ENCODE measurements around the gene ZNF77.
A peak's percentile ranks its signal among the peaks of the same experiment; 100 is the strongest.
"Not testable (repeated sequence)": the region's sequence is repeated elsewhere in the genome, so short reads cannot be mapped to it uniquely, and the experiment has no call there.

Gene ZNF77

DNA sequence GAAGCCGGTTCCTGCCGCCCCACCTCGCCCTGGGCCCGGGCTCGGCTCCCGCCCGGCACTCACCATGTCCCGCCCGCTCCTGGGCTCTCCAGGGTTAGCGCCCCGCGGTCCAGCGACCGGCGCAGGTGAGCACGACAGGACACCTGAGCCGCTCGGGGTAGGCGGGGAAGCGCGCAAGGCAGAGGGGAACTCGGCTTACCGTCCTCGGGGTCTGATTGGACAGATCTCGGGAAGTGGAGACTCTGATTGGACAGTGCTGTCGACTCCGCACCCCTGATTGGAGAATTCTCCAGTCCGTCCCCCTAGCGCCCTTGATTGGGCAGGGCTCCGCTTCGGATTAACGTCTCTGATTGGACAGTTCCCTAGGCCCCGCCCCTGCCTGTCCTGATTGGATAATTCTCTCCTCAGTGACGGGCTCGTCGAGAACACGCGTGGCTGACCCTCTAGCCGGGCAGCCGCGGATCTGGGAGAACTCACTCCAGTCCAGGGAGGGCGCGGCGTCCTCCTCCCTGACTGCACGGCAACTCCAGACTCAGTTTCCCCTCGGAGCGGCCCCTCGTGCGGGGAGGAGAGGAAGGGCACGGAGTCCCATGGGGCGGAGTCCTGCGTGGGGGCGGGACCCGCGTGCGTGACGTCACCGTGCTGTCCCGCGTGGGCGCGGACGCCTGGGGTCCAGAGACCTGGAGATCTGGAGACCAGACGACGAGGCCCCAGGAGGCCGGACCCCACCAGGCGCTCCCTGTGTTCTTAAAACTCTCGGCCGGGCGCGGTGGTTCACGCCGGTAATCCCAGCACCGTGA lies at the start of gene ZNF77:
ZNF77 (minus strand) TSS at position 197 of the 800 bp plus-strand sequence; CDS start at position 66, 131 bp downstream.
- DNase-seq, result peak; percentile 98

DNA sequence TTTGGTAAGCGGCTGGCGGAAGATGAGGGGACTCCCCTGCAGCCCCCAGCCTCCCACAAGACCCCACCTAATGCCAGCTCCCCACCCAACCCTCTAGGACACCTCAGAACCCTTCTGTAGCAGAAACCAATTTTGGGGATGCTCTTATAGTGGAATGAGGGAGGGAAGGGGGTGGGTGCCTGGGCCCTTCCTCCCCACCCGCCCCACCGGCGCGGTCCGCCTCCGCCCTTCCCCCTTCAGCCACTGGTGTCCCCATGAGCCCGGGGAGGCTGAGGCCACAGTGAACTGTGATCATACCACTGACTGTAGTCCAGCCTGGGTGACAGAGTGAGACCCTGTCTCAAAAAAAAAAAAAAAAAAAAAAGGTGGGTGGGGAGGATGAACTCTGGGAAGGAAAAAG lies 48.8 kb upstream of the ZNF77 start:
- no peak for DNase-seq

DNA sequence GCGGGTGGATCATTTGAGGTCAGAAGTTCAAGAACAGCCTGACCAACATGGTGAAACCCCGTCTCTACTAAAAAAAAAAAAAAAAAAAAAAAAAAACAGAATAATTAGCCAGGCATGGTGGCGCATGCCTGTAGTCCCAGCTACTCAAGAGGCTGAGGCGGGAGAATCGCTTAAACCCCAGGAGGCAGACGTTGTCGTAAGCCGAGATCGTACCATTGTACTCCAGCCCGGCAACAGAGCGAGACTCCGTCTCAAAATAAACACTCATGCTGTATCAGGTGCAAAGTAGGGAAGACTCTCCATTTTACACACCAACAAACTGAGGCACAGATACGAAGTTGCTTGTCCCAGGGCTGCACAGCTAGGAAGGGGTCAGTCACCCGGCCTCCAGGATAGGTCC lies 48.2 kb upstream of the ZNF77 start:
- no peak for DNase-seq

DNA sequence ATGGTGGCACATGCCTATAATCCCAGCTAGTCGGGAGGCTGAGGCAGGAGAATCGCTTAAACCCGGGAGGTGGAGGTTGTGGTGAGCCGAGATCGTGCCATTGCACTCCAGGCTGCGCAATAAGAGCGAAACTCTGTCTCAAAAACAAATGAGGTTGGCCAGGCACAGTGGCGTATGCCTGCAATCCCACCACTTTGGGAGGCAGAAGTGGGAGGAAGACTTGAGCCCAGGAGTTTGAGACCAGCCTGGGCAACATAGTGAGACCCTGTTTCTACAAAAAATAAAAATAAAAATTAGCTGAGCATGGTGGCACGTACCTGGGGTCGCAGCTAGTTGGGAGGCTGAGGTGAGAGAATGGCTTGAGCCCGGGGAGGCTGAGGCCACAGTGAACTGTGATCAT lies 47.6 kb upstream of the ZNF77 start:
- DNase-seq, result not testable (repeated sequence)

DNA sequence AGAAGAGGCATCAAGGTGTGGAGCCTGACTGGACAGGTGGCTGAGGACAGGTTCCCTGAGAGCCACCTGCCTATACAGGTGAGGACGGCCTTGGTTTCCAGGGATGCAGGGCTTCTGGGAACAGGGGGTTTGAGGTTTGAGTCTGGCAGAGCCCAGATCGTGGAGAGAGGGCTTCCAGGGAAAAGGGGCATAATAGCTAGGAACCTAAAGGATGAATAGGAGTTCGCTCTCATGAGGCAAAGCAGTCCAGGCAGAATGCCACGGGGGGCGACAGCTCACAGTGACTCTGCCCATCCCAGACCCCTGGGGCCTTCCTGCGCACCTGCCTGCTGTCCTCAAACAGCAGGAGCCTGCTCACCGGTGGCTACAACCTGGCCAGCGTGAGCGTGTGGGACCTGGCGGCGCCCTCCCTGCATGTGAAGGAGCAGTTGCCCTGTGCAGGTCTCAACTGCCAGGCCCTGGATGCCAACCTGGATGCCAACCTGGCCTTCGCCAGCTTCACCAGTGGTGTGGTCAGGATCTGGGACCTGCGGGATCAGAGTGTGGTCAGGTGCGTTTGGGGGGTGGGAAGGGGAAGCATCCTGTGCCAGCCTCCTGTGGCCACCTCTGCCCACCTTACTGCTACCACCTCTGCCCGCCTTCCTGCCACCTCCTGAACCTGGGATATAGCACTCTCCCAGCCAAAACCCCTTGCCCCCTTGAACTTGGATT lies 44.6 kb upstream of the ZNF77 start:
- DNase-seq, result no peak

DNA sequence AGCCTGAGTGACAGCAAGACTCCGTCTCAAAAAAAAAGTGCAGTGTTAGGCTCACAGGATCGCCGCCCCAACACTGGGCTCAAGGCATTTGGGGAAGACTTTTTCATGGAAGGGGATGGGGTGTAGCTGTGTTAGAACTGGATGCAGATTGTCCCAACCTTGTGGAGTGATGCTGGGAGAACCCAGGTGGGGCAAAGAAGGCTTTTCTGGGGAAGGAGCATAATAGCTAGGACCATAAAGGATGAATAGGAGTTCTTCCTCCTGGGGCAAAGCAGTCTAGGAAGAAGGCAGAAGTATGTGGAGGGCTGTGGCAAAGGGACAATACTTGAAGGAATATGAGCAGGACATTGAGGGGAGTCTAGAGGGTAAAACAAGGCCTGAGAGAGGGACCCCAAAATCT lies 43.8 kb upstream of the ZNF77 start:
- no peak for DNase-seq

DNA sequence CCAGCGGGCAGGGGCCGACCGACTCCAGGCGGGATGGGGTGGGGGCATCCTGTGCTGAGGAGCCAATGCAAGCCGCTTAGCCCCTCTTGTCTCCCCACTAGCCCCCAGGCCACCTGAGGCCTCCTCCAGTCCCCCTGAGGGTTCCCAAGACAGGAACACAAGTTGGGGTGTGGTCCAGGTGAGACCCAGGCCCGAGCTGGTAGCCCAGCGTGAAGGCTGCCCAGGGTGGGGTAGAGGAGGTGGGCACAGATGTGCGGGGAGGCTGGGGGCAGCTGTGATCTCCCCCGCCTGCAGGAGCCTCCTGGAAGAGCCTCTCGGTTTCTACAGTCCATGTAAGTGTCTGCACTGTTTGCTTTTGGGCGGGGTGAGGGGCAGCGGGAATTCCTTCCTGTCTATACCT lies 43.0 kb upstream of the ZNF77 start:
- no peak for DNase-seq

DNA sequence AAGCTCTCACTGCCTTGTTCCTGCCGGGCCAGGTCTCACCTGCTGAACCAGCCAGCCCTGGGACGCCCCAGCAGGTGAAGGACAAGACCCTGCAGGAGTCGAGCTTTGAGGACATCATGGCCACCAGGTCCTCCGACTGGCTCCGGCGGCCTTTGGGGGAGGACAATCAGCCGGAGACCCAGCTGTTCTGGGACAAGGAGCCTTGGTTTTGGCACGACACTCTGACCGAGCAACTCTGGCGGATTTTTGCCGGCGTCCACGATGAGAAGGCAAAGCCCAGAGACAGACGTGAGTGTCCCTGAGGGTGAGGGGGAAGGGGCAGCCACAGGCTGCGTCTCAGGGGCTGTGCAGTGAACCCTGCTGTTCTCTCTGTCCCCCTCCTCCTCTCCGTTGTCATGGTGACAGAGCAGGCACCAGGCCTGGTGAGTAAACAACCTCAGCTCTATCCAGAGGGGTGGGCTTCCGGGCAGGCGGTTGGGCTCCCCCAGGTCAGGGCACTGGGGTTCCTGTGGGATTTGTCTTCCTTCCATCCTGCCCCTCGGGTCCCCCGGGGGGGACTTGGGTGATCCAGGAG lies 42.3 kb upstream of the ZNF77 start:
- DNase-seq, result no peak

DNA sequence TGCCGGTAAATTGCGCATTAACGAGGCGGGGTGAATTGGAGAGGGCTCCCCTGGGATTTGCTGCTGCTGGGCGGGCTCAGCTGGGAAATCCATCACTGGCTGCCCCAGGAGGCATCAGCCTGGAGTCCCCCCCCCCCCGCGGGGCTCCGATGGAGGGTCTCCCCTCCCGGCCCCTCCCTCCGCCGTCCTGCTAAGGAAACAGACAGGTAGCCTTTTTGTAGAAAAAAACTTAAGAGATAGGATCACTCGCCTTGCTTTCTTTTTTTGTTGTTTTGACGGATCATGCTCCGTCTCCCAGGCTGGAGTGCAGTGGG lies 39.4 kb upstream of the ZNF77 start:
- no peak for DNase-seq

DNA sequence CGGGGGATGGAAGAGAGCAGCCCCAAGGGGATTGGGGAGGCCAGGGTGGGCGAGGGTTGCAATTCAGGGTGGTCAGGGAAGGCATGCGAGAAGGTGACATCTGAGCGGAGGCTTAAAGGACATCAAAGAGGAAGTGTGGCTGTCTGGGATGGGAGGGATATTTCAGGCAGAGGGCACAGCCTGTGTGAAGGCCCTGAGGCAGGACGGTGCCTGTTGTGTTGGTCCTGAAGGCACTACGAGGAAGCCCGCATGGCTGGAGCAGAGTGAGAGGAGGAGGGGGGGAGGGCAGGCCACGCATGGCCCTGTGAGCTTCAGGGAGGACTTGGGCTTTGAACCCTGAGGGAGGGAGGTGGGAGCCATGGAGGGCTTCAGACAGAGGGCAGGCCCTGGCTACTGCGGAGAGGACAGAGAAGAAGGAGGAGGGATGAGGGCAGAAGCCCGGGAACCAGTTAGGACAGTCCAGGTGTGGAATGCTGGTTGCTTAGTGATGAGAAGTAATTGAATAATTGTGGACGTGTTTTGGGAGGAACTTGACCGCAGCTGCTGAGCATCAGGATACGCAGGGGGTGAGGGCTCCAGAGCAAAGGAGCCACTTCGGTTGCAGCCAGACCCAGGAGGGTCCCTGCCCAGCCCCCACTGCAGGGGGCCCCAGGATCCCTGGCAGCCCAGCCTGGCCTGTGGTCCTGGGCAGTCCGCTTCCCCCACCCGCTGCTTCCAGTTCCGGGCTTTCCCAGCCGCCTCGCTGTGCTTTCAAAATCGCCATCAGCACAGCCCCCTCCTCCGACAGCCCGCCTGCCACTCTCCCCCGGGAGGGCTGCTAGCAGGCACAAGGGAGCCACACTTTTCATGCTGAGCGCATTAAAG lies 38.8 kb upstream of the ZNF77 start:
- DNase-seq, result peak; percentile 91

DNA sequence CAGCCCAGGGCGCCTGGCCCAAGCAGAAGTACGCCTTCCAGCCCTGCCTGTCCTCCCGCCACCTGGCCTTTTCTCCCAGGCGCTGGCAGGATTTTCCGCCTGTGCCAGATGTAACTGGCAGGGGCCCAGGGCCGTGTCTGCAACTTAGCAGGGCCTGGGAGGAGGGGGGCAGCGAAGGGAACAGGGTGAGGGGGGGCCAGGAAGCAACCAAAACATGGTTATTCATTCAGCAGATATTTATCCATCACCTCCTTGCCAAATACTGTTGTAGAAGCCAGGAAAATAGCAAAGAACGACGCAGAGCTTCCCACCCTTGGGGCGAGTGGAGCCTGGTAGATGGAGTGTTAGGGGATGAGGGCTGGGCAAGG lies 38.2 kb upstream of the ZNF77 start:
- peak; percentile 87 for DNase-seq

DNA sequence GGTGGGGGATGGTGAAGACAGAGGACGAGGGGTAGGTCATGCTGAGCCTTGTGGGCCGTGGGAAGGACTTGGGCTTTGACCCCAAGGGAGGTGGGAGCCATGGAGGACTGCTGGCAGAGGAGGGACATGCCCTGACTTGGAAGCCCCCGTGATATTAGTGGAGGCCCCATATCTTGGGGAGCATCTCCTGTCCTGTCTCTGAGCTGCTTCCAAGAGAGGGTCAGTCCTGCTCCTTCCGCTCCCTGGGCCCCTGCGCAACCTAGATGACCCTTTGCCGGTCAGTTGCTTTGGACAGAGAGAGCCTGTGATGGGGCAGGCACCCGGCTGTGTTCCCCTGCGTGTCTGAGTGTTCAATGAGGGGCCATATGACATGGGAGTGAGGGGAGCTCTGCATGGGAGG lies 37.8 kb upstream of the ZNF77 start:
- no peak for DNase-seq

DNA sequence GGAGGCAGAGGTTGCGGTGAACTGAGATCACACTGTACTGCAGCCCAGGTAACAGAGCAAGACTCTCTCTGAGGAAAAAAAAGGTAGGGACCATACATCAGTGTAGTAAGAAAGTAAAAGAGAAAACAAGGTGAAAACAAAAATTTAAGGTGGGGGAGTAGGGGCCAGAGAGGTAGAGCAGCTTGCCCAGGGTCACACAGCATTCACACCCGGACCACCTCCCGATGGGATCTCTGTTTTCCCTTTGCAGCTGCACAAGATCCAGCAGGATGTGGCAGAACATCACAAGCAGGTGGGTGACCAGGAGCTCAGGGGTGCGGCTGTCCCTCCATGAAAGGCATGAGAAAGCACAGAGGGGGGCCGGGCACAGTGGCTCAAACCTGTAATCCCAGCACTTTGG lies 37.1 kb upstream of the ZNF77 start:
- no peak for DNase-seq

DNA sequence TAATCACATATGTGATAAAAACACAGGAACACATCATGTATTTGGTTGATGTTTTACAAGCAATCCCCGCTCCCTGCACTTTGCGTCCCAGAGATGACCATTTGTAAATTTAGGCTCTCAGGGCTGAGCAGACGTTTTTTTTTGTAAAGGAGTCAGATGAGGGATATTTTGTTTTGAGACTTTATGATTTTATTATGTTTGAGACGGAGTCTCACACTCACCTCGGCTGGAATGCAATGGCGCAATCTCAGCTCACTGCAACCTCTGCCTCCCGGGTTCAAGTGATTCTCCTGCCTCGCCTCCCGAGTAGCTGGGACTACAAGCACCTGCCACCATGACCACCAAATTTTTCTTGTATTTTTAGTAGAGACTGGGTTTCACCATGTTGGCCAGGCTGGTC lies 34.0 kb upstream of the ZNF77 start:
- DNase-seq, result no peak

DNA sequence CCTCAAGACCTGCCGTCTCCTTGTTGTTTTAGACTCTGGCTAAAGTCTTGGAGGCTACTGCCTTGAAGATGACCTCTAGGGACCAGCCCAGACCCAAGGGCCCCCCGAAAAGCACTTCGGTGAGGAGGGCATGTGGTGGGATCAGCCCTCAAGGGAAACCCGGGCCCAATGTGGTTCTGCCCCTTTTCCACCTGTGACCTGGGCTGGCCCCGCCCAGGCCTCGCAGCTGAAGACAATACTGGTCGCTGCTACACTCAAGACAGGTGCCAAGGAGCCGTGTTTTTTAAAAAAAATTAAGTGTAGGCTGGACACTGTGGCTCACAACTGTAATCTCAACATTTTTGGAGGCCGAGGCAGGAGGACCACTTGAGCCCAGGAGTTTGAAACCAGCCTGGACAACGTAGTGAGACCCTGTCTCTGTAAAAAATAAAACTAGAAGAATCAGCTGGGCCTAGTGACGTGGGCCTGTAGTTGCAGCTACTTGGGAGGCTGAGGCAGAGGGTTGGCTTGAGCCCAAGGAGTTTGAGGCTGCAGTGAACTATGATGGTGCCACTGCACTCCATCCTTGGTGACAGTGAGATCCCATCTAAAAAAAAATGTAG lies 33.5 kb upstream of the ZNF77 start:
- no peak for DNase-seq

DNA sequence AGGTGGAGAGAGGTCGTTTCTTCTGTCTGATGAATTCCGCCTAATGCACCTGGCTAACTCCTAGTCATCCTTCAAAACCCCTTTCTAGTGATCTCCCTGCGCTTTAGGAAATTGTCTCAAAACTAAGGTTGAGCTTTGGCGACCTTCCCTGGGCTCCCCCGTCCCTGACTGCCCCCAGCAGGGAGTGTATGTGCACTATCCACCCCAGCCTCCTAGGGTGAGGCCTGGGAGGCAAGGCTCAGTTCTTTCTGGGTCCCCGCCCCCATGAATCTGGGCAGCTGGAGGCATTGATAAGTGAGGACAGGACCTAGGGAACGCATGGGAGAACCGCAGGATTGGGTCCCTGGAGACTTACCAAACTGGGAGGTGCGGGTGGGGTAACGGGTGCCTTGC lies 33.0 kb upstream of the ZNF77 start:
- DNase-seq, result no peak

DNA sequence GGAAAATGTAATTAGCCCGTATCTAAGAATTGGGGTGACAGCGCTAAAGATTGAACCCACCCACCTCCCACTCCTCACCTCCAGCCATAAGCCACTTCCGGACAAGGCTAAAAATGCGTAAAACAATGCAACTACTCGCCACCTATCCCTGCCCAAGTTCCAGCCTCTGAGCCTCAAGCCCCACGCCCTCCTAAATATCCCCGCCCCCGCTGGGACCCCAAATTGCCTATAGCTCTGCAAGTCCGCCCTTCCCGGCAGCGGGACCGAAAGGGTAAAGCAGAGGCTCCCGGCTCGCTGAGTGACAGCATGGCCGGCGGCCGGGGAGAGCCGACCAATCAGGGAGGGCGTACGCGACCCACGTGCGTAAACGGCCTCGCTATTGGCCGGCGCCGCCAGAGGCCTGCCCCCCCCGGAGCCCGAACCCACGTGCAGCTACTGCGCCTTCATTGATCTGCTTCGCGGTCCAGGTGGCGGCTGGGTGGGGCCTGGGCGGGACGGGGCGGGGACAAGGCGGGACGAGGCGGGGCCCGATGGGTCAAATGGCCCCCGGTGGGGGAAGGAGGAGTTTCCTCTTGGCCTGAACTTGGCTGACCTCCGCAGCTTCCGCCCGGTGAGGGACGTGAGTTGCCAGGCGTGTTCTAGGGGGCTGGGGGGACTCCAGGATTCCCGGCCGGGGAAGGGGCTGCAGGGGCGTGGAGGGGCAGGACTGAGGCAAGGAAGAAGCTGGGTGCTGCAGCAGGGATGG lies 32.4 kb upstream of the ZNF77 start, which contains the start of gene TLE6:
TLE6 (plus strand) TSS at position 564 of the 745 bp plus-strand sequence. CDS start 670 bp downstream, outside the sequence.
- DNase-seq, result peak; percentile 86

DNA sequence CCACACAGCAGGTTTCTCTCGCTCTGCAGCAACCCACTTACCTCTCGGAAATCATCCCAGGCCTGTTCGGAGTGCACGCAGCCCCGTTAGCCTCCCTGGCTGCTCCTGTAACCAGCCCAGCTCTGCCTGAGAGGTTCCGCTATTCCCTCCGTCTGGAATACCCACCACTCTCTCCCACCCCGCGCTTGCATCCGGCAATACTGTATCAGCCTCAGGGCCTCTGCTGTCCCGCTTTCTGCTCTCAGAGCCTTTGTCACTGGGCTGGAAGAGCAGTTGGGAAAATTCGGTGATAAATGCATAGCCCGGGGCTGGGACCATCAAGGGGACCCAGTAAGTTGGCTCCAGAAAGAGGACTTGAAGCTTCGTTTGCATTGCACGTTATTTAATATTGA lies 31.8 kb upstream of the ZNF77 start:
- DNase-seq, result no peak

DNA sequence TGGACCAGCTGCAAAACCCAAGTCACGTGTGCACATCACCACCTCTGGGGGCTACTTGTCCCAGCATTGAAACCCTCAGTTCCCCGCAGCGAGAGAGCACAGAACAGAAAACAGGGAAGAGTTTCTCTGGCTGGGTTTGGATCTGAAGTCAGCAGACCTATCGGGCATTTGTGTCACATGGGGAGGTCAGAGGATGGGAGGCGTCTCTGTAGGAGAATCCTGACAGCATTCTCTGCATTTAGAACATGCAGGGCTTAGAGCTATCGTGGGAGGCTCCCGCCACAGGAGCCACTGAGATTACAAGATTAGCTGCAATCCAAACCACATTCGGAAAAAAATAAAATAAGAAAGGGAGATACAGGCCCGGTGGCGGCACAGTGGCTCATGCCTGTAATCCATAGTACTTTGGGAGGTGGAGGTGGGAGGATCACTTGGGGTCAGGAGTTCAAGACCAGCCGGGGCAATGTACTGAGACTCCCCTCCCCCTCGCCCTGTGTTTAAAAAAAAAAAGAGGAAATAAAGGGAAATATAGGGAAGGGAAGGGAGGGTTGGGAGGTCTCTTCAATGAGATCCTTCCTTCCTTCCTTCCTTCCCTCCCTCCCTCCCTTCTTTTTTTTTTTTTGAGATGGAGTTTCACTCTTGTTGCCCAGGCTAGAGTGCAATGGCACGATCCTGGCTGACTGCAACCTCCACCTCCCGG lies 29.7 kb upstream of the ZNF77 start:
- DNase-seq, result no peak

DNA sequence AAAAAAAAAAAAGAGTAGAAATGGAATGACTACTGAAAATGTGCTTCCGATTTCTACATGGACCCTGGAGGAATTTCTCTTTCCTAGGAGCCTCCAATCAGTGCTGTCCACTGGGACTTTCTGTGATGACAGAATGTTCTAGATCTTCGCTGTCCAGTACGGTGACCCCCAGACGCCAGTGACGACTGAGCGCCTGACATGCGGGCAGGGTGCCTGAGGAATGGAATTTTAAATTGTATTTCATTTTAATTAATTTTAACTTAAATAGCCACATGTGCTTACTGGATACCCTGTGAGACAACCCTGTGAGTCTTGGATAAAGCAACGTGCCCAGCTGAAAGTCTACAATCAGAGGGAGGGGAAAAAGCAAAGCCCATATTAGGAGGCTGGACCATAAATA lies 28.5 kb upstream of the ZNF77 start:
- no peak for DNase-seq

DNA sequence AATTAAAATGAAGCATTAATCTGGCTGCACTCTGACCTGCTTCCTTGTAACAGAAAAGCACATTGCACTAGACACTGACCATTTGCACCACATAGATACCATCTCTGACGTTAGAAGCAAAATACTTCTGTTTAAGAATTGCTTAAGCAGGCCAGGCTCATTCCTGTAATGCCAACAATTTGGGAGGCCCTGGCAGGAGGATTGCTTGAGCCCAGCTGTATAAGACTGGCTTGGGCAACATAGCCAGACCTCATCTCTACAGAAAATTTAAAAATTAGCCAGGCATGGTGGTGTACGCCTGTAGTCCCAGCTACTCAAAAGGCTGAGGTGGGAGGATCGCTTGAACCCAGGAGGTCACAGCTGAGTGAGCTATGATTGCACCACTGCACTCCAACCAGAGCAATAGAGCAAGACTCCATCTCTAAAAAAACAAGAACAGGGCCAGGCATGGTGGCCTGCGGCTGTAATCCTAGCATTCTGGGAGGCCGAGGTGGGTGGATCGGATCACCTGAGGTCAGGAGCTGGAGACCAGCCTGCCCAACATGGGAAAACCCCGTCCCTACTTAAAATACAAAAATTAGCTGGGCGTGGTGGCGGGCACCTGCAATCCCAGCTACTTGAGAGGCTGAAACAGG lies 25.5 kb upstream of the ZNF77 start:
- no peak for DNase-seq
